ENCODE measurements around the gene GOLGA3. TPM values are rescaled to one million over a fixed set of nuclear protein-coding genes. Genes with fewer than 3 reads are reported as not detected.
A peak's percentile ranks its signal among the peaks of the same experiment; 100 is the strongest.

The GOLGA3 gene
- total and polyA plus RNA-seq, 10 of the 15 experiments (the other 5 are each of a cell fraction or from before 2014, with no cell fraction given) = 2.0 to 42.7 (median 15.2) TPM

DNA sequence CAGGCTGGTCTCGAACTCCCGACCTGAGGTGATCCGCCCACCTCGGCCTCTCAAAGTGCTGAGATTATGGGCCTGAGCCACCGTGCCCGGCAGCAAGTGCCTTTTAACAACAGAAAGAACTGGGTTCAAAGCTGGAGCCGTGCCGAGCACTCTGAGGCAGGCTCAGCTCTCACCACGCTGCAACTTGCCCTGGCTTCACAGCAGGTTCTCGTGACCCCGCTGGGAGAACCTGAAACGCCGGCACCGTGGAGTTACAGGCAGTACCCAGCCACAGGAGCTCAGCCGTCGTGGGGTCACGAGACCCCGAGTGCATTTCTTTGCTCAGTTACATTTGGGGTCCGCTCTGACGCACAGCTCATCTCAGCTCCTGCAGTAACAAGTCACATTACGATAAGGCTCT is 14.4 kb downstream of the GOLGA3 start (continued):
- TF ChIP-seq, protein P1, sequence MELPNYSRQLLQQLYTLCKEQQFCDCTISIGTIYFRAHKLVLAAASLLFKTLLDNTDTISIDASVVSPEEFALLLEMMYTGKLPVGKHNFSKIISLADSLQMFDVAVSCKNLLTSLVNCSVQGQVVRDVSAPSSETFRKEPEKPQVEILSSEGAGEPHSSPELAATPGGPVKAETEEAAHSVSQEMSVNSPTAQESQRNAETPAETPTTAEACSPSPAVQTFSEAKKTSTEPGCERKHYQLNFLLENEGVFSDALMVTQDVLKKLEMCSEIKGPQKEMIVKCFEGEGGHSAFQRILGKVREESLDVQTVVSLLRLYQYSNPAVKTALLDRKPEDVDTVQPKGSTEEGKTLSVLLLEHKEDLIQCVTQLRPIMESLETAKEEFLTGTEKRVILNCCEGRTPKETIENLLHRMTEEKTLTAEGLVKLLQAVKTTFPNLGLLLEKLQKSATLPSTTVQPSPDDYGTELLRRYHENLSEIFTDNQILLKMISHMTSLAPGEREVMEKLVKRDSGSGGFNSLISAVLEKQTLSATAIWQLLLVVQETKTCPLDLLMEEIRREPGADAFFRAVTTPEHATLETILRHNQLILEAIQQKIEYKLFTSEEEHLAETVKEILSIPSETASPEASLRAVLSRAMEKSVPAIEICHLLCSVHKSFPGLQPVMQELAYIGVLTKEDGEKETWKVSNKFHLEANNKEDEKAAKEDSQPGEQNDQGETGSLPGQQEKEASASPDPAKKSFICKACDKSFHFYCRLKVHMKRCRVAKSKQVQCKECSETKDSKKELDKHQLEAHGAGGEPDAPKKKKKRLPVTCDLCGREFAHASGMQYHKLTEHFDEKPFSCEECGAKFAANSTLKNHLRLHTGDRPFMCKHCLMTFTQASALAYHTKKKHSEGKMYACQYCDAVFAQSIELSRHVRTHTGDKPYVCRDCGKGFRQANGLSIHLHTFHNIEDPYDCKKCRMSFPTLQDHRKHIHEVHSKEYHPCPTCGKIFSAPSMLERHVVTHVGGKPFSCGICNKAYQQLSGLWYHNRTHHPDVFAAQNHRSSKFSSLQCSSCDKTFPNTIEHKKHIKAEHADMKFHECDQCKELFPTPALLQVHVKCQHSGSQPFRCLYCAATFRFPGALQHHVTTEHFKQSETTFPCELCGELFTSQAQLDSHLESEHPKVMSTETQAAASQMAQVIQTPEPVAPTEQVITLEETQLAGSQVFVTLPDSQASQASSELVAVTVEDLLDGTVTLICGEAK (IDR thresholded peaks at IDR 0.05; ENCODE audit: borderline replicate concordance) = no peak
- no peak for TF ChIP-seq NFXL1 (IDR thresholded peaks at IDR 0.05; ENCODE audit: borderline replicate concordance)
- TF ChIP-seq SMAD5 (IDR thresholded peaks at IDR 0.05; ENCODE audit: low read depth) = no peak
- no peak for TF ChIP-seq PML (IDR thresholded peaks at IDR 0.05; ENCODE audit: low read length)
- no peak for TF ChIP-seq DPF2 (IDR thresholded peaks at IDR 0.05)
- no peak for TF ChIP-seq NFYB (IDR thresholded peaks at IDR 0.05; ENCODE audit: insufficient read depth, low read depth, low read length)
- TF ChIP-seq, protein P2, sequence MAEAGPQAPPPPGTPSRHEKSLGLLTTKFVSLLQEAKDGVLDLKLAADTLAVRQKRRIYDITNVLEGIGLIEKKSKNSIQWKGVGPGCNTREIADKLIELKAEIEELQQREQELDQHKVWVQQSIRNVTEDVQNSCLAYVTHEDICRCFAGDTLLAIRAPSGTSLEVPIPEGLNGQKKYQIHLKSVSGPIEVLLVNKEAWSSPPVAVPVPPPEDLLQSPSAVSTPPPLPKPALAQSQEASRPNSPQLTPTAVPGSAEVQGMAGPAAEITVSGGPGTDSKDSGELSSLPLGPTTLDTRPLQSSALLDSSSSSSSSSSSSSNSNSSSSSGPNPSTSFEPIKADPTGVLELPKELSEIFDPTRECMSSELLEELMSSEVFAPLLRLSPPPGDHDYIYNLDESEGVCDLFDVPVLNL (IDR thresholded peaks at IDR 0.05; ENCODE audit: low read depth, low read length) = no peak
- no peak for TF ChIP-seq KLF5 (IDR thresholded peaks at IDR 0.05; ENCODE audit: partially characterized antibody)

DNA sequence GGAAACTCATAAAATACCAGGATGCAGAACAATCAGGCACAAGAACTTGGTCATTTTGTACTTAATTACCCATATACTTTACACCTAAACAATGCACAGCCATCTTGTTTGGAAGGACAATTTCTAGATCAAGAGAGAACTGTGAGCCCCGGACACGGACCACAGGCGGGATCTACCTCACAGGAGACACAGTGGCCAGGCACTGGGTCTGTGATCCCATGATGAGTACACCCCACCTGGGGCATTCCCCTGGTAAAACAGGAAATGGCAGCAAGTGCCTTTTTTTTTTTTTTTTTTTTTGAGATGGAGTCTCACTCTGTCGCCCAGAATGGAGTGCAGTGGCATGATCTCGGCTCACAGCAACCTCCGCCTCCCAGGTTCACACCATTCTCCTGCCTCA is 15.2 kb downstream of the GOLGA3 start:
- no peaks in the 10 kb centered on the region; the same call in 2 of the 3 replicates for H3K9me3 ChIP-seq (replicated peaks; ENCODE audit: control insufficient read depth, insufficient read depth, low read length)
- no peak overlapping the region for H3K4me3 ChIP-seq
- H3K4me1 ChIP-seq (ENCODE audit: control insufficient read depth, insufficient read depth, low read length) = no peaks in the 10 kb centered on the region
- H3K4me2 ChIP-seq (ENCODE audit: control insufficient read depth, insufficient read depth) = no peak overlapping the region
- TF ChIP-seq MXI1 (IDR thresholded peaks at IDR 0.05; ENCODE audit: low read depth, low read length) (no peak), POLR2A (IDR thresholded peaks at IDR 0.05; ENCODE audit: low read depth, low read length) (peak; percentile 18; the same call in 1 of the 2 replicates)
- ChIA-PET CTCF (no interaction called here), POLR2A (no interaction called here), RAD21 (ENCODE audit: unreplicated experiment) (no interaction called here), SMC1A (ENCODE audit: uncharacterized antibody, unreplicated experiment) (no interaction called here)
- FAIRE-seq (no peak), DNase-seq (ENCODE audit: low read depth, low spot score) (no peak), ATAC-seq (peak; percentile 77)
- peaks cover 15 to 34% of the 10 kb centered on the region in 2 experiments for H3K36me3 ChIP-seq (ENCODE audit: control insufficient read depth in 2 of 2, insufficient read depth in 2 of 2, low read length in 1 of 2)
- no peaks in the 10 kb centered on the region for H4K20me1 ChIP-seq (ENCODE audit: control insufficient read depth, insufficient read depth)
- no peak overlapping the region for H3K27ac ChIP-seq (ENCODE audit: control insufficient read depth, insufficient read depth)
- intact Hi-C loops (cut with micrococcal nuclease; ENCODE audit: unreplicated experiment) (no loop called here), in situ Hi-C loops (cut with MboI) (no loop called here)
- 55% methylated on average over 6 of the region's 6 CpGs for WGBS (ENCODE audit: insufficient coverage, insufficient replicate concordance, low lambda C conversion rate, missing lambda C conversion rate)
- H3K9ac ChIP-seq (ENCODE audit: control insufficient read depth, insufficient read depth, low read length) = no peak overlapping the region
- H3K27me3 ChIP-seq (replicated peaks in 1 of 2; ENCODE audit: control insufficient read depth in 2 of 2, insufficient read depth in 2 of 2, low read length in 1 of 2) = no peaks in the 10 kb centered on the region
- no peaks in the 10 kb centered on the region; the same call in 1 of the 2 replicates for H3K79me2 ChIP-seq (ENCODE audit: control insufficient read depth, insufficient read depth, low read length)
- H2AFZ ChIP-seq (ENCODE audit: control insufficient read depth, low read depth, low read length) = no peak overlapping the region
- BruUV-seq (replicated peaks) = no TSS peak

Measured in GM12878 (cell line).